CD14-positive monocyte (primary cell): ENCODE results near the gene CRIM1. TPM values are rescaled to one million over a fixed set of nuclear protein-coding genes. Genes with fewer than 3 reads are reported as not detected.

ENCODE experiments used
- DNase-seq, 3 donors: peaks; one replicate each; pipeline ENCODE4 v3.0.0-alpha.2; 2011 to 2022
- H2AFZ ChIP-seq: 2 replicates; pipeline ENCODE4 v1.6.0; 2012; ENCODE audit warnings: mild to moderate bottlenecking, low read depth, low read length, inconsistent platforms; ENCODE audit not compliant: insufficient read depth, poor library complexity, severe bottlenecking
- H3K27ac ChIP-seq, 2 donors: 1 replicate in 1 of 2; 2 replicates in 1 of 2; pipeline ENCODE4 v1.5.1; 2012 to 2013; ENCODE audit warnings: low read length in 2 of 2, control low read depth in 1 of 2, inconsistent platforms in 1 of 2, low read depth in 1 of 2, mild to moderate bottlenecking in 1 of 2
- H3K27me3 ChIP-seq, 2 donors: one replicate each; pipeline versions ENCODE4 v1.6.0 to v1.6.1; 2011 to 2013; ENCODE audit warnings: low read length in 2 of 2; ENCODE audit not compliant: control insufficient read depth in 2 of 2, insufficient read depth in 2 of 2
- H3K36me3 ChIP-seq, 2 donors: replicated peaks in 1 of 2; 1 replicate in 1 of 2; 2 replicates in 1 of 2; pipeline versions ENCODE4 v1.5.1 to v1.6.1; 2012 to 2013; ENCODE audit warnings: low read length in 2 of 2, control low read depth in 1 of 2, inconsistent platforms in 1 of 2, mild to moderate bottlenecking in 1 of 2; ENCODE audit not compliant: insufficient read depth in 2 of 2, control insufficient read depth in 1 of 2
- H3K4me1 ChIP-seq, 2 donors: 1 replicate in 1 of 2; 2 replicates in 1 of 2; pipeline versions ENCODE4 v1.5.1 to v1.6.1; 2012 to 2013; ENCODE audit warnings: low read length in 2 of 2, control low read depth in 1 of 2, inconsistent platforms in 1 of 2, mild to moderate bottlenecking in 1 of 2, moderate library complexity in 1 of 2; ENCODE audit not compliant: insufficient read depth in 2 of 2, control insufficient read depth in 1 of 2
- H3K4me2 ChIP-seq: replicated peaks from 2 replicates; pipeline ENCODE3; 2012; ENCODE audit warnings: low read length, moderate library complexity, mild to moderate bottlenecking; ENCODE audit not compliant: poor library complexity, severe bottlenecking; ENCODE audit errors: extremely low read depth
- H3K4me3 ChIP-seq, 3 experiments: fragments of 200-600 bp in 1 of 3; sonication (generic) in 1 of 3; replicated peaks in 1 of 3; 1 replicate in 2 of 3; 2 replicates in 1 of 3; pipeline ENCODE4 v1.5.1; 2011 to 2013; ENCODE audit warnings: low read length in 3 of 3, mild to moderate bottlenecking in 3 of 3, control low read depth in 2 of 3, low read depth in 2 of 3, inconsistent platforms in 1 of 3, moderate library complexity in 1 of 3
- H3K79me2 ChIP-seq: 2 replicates; pipeline ENCODE4 v1.6.0; 2012; ENCODE audit warnings: mild to moderate bottlenecking, control low read depth, inconsistent platforms, low read length, moderate library complexity; ENCODE audit not compliant: insufficient read depth
- H3K9ac ChIP-seq: 2 replicates; pipeline ENCODE4 v1.6.0; 2017; ENCODE audit warnings: low read length, mild to moderate bottlenecking; ENCODE audit not compliant: insufficient read depth, poor library complexity, severe bottlenecking
- H3K9me3 ChIP-seq, 2 donors: replicated peaks in 1 of 2; 1 replicate in 1 of 2; 2 replicates in 1 of 2; pipeline versions ENCODE4 v1.5.1 to v1.6.1; 2012 to 2013; ENCODE audit warnings: low read length in 2 of 2, control low read depth in 1 of 2; ENCODE audit not compliant: control insufficient read depth in 1 of 2, insufficient read depth in 1 of 2
- H4K20me1 ChIP-seq: 2 replicates; pipeline ENCODE4 v1.6.0; 2012; ENCODE audit warnings: mild to moderate bottlenecking, low read length, control low read depth, moderate library complexity; ENCODE audit not compliant: insufficient read depth
- H3K27ac Mint-ChIP-seq, 7 donors: one replicate each; pipeline ENCODE4 v1.8.0; 2020; ENCODE audit warnings: mild to moderate bottlenecking in 7 of 7, mixed read lengths in 7 of 7, moderate library complexity in 6 of 7, inconsistent platforms in 2 of 7
- H3K27me3 Mint-ChIP-seq, 3 donors: one replicate each; pipeline ENCODE4 v1.8.0; 2021 to 2022; ENCODE audit warnings: low read depth in 3 of 3, mild to moderate bottlenecking in 3 of 3, mixed read lengths in 3 of 3, moderate library complexity in 3 of 3, inconsistent platforms in 1 of 3
- H3K36me3 Mint-ChIP-seq, 2 donors: one replicate each; pipeline ENCODE4 v1.8.0; 2020; ENCODE audit warnings: mixed read lengths in 2 of 2, inconsistent platforms in 1 of 2, mild to moderate bottlenecking in 1 of 2
- H3K4me1 Mint-ChIP-seq: one replicate; pipeline ENCODE4 v1.8.0; 2020; ENCODE audit warnings: mild to moderate bottlenecking, mixed read lengths
- H3K4me3 Mint-ChIP-seq, 2 donors: one replicate each; pipeline ENCODE4 v1.8.0; 2020; ENCODE audit warnings: mild to moderate bottlenecking in 2 of 2, mixed read lengths in 2 of 2, moderate library complexity in 1 of 2
- H3K9me3 Mint-ChIP-seq, 7 donors: one replicate each; pipeline ENCODE4 v1.8.0; 2020 to 2022; ENCODE audit warnings: mixed read lengths in 7 of 7, mild to moderate bottlenecking in 6 of 7, moderate library complexity in 6 of 7, inconsistent platforms in 2 of 7
- CTCF ChIP-seq: fragments of 200-600 bp; IDR thresholded peaks from one replicate; pipeline ENCODE4 v1.8.0; 2022; ENCODE audit warnings: antibody characterized with exemption, mild to moderate bottlenecking
- WGBS: methylation state at CpG from one replicate; pipeline ENCODE4 v1.1.5; 2013; ENCODE audit warnings: missing lambda C conversion rate; ENCODE audit not compliant: insufficient coverage; 5-methylcytosine and 5-hydroxymethylcytosine counted together
- intact Hi-C, 2 donors: fragments of 100-400 bp; cut with micrococcal nuclease; formaldehyde crosslinking; loops; one replicate each; pipeline versions ENCODE4 v1.15.0 to v1.15.1; 2023
- polyA plus RNA-seq, 3 donors: library from polyadenylated mRNA; depleted of rRNA in 1 of 3; unstranded in 2 of 3; stranded (reverse) in 1 of 3; fragments of 300-500 nt in 2 of 3; fragments of >200 nt in 1 of 3; fragmentation: Illumina TruSeq in 2 of 3; gene quantifications; 1 replicate in 2 of 3; 2 replicates in 1 of 3; pipeline ENCODE4 v1.2.3, GENCODE V29; 2012 to 2021

The CRIM1 gene
- polyA plus RNA-seq, 3 donors, result 0.08 to 0.27 TPM; not detected in 1

DNA sequence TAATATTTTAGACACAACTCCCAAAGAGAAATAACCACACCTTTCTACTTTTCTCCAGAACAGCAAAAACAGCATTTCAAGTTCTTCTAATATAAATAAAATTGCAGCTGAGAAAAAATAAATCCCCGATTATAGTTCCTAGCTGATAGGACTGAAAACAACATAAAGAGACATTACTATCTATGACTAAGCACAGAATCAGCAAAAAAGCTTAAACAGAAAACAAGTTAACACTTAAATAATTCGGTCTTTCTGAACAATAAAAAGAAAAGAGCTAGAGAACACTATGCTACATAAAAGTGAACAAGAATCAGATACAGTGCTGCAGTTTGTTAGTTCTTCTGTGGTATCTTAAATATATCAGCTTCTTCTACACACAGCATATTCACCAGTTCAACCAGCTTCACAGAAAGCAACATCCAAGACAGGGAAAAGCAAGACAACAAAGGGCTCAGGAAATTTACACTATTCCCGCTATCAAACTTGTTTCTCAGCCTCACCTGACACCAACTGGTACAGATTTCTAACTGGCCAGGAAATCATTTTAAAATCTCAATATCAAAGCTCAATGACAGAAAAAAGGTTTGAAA is 213.8 kb downstream of the CRIM1 start:
- Histone ChIP-seq H4K20me1 (peaks cover 27% of the 10 kb centered on the region), H3K79me2 (peaks cover 11% of the 10 kb centered on the region), H3K9ac (no peak overlapping the region), H2AFZ (no peak overlapping the region), H3K36me3 (peaks cover 50 to 73% of the 10 kb centered on the region in 2 donors), H3K27ac (no peak overlapping the region), H3K27me3 (no peaks in the 10 kb centered on the region), H3K4me1 (peaks cover 11 to 15% of the 10 kb centered on the region in 2 donors), H3K9me3 (no peaks in the 10 kb centered on the region), H3K4me2 (no peak overlapping the region), H3K4me3 (no peak overlapping the region)
- Mint-ChIP-seq H3K27ac (peak overlapping the region in 1 of 7 donors; percentile 11), H3K27me3 (peaks cover 0 to 2% (median 0%) of the 10 kb centered on the region in 3 donors), H3K4me3 (no peak overlapping the region), H3K4me1 (peaks cover 13% of the 10 kb centered on the region), H3K9me3 (no peaks in the 10 kb centered on the region), H3K36me3 (peaks cover 72 to 82% of the 10 kb centered on the region in 2 donors)
- no peak for TF ChIP-seq CTCF
- no peak for DNase-seq
- intact Hi-C loops, result no loop called here
- WGBS, result 100% methylated on average over 1 of the region's 3 CpGs

DNA sequence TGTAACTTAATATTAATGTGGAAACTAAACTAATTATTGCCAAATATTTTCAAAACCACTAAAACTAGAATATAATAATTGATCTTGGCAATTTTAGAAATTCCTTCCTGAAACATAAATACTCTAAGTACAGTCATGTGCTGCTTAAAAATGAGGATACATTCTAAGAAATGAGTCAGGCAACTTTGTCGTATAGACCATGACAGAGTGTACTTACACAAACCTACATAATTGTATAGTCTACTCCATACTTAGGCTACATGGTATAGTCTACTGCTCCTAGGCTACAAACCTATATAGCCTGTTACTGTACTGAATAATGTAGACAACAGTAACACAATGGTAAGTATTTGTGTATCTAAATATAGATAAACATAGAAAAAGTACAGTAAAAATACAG is 214.8 kb downstream of the CRIM1 start:
- Histone ChIP-seq H3K79me2 (peaks cover 11% of the 10 kb centered on the region), H3K9me3 (no peaks in the 10 kb centered on the region), H3K4me3 (no peak overlapping the region), H4K20me1 (peaks cover 35% of the 10 kb centered on the region), H2AFZ (no peak overlapping the region), H3K27ac (no peak overlapping the region), H3K9ac (no peak overlapping the region), H3K27me3 (no peaks in the 10 kb centered on the region), H3K36me3 (peaks cover 60 to 82% of the 10 kb centered on the region in 2 donors), H3K4me2 (no peak overlapping the region), H3K4me1 (peaks cover under 1 to 5% of the 10 kb centered on the region in 2 donors)
- no CpG with 5 or more reads among the region's 1 CpG for whole genome bisulfite sequencing
- DNase-seq, result no peak
- H3K36me3 Mint-ChIP-seq, result peaks cover 78 to 87% of the 10 kb centered on the region in 2 donors
- no peak for TF ChIP-seq CTCF
- no peaks in the 10 kb centered on the region for H3K9me3 Mint-ChIP-seq
- no peak overlapping the region for H3K4me3 Mint-ChIP-seq
- intact Hi-C loops, result no loop called here
- no peak overlapping the region for H3K27ac Mint-ChIP-seq
- peaks cover 3% of the 10 kb centered on the region for H3K4me1 Mint-ChIP-seq
- H3K27me3 Mint-ChIP-seq, result peaks cover 0 to 2% (median 0%) of the 10 kb centered on the region in 3 donors
